Prostate gland (tissue), 2 donors: Measurements from ENCODE around the gene VDR.

ENCODE experiments used
- POLR2A ChIP-seq: fragments of 450-650 bp; IDR thresholded peaks from one replicate; pipeline ENCODE4 v1.6.1; 2016; ENCODE audit warnings: antibody characterized with exemption, mild to moderate bottlenecking
- POLR2AphosphoS5 ChIP-seq: sonication (generic); formaldehyde crosslinking; IDR thresholded peaks from one replicate; pipeline ENCODE4 v1.6.1; 2017; ENCODE audit warnings: antibody characterized with exemption
- TF ChIP-seq, protein P1 (sequence below), 4 experiments: fragments of 200-600 bp in 2 of 4; fragments of 450-650 bp in 2 of 4; sonication (generic) in 2 of 4; IDR thresholded peaks; 1 replicate in 3 of 4; 2 replicates in 1 of 4; pipeline ENCODE4 v1.5.1; 2016 to 2019; ENCODE audit warnings: antibody characterized with exemption in 4 of 4, mild to moderate bottlenecking in 2 of 4, moderate library complexity in 2 of 4

DNA sequence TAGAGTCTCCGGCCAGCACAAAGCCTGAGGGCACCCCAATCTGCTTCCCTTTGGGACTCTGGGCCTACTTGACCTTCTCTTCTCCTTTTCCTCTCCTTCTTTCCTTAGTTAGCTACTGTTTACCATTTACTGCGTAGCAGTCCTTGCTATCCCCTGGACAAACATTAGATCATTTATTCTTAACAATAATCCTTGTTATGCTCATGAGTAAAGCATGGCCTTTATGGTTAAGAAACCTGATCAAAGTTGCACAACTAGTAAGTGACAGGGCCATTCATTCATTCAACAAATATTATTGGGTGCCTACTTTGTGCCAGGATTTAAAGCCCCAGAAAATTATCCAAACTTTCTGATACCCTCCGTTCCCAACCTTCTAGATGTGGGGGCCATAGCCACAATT, 81.9 kb downstream of the VDR start:
- TF ChIP-seq, protein P1, sequence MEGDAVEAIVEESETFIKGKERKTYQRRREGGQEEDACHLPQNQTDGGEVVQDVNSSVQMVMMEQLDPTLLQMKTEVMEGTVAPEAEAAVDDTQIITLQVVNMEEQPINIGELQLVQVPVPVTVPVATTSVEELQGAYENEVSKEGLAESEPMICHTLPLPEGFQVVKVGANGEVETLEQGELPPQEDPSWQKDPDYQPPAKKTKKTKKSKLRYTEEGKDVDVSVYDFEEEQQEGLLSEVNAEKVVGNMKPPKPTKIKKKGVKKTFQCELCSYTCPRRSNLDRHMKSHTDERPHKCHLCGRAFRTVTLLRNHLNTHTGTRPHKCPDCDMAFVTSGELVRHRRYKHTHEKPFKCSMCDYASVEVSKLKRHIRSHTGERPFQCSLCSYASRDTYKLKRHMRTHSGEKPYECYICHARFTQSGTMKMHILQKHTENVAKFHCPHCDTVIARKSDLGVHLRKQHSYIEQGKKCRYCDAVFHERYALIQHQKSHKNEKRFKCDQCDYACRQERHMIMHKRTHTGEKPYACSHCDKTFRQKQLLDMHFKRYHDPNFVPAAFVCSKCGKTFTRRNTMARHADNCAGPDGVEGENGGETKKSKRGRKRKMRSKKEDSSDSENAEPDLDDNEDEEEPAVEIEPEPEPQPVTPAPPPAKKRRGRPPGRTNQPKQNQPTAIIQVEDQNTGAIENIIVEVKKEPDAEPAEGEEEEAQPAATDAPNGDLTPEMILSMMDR (IDR thresholded peaks at IDR 0.05), result no peak
- TF ChIP-seq POLR2A, result no peak
- no peak for TF ChIP-seq POLR2AphosphoS5
